K562 (cell line): Measurements from ENCODE around the gene GFOD1. TPM values are rescaled to one million over a fixed set of nuclear protein-coding genes. Genes with fewer than 3 reads are reported as not detected.
A peak's percentile ranks its signal among the peaks of the same experiment; 100 is the strongest.

Experiments used
- CHD2 ChIP-seq: IDR thresholded peaks from 2 replicates; pipeline ENCODE4 v1.6.1; 2011; ENCODE audit warnings: low read depth, low read length
- ESRRA ChIP-seq: fragments of 450-650 bp; IDR thresholded peaks from 2 replicates; pipeline ENCODE4 v1.6.1; 2014; ENCODE audit warnings: low read depth, mild to moderate bottlenecking, moderate library complexity, borderline replicate concordance
- HDAC6 ChIP-seq: IDR thresholded peaks from 2 replicates; pipeline ENCODE4 v1.6.1; 2012; ENCODE audit warnings: low read depth, mild to moderate bottlenecking, control low read depth, inconsistent platforms, low read length, moderate library complexity
- JUN ChIP-seq, 2 experiments: sonication (generic) in 1 of 2; formaldehyde crosslinking in 1 of 2; IDR thresholded peaks; 2 replicates each; pipeline versions ENCODE4 v1.6.1 to v1.8.0; 2012 to 2022; ENCODE audit warnings: borderline replicate concordance in 2 of 2, mild to moderate bottlenecking in 2 of 2, improper control_type of control experiment in 1 of 2, low read depth in 1 of 2, low read length in 1 of 2, missing genetic modification reagents in 1 of 2
- KDM2B ChIP-seq: fragments of 250-450 bp; sonication (Bioruptor Pico); IDR thresholded peaks from 2 replicates; pipeline ENCODE4 v1.8.0; 2021; ENCODE audit warnings: mild to moderate bottlenecking, moderate library complexity
- MTA2 ChIP-seq: fragments of 450-650 bp; IDR thresholded peaks from 2 replicates; pipeline ENCODE4 v1.6.1; 2016; ENCODE audit warnings: low read depth
- MYC ChIP-seq, 2 experiments: fragments of 250-450 bp in 1 of 2; sonication (Bioruptor Pico) in 1 of 2; IDR thresholded peaks; 2 replicates each; pipeline versions ENCODE4 v1.5.1 to v1.6.1; 2012 to 2021; ENCODE audit warnings: low read depth in 2 of 2, borderline replicate concordance in 1 of 2, improper control_type of control experiment in 1 of 2, low read length in 1 of 2, mild to moderate bottlenecking in 1 of 2, moderate library complexity in 1 of 2
- PRPF4 ChIP-seq: fragments of 200-400 bp; formaldehyde crosslinking; IDR thresholded peaks from one replicate; pipeline ENCODE4 v1.6.1; 2017; ENCODE audit warnings: low read length, low read depth, mild to moderate bottlenecking; ENCODE audit not compliant: insufficient read depth, poor library complexity, severe bottlenecking
- ZFX ChIP-seq: sonication (generic); formaldehyde crosslinking; IDR thresholded peaks from 2 replicates; pipeline ENCODE4 v1.8.0; 2022; ENCODE audit warnings: mild to moderate bottlenecking, missing genetic modification reagents, moderate library complexity
- ZNF143 ChIP-seq: sonication (generic); formaldehyde crosslinking; IDR thresholded peaks from 2 replicates; pipeline ENCODE4 v1.9.0; 2022; ENCODE audit warnings: mild to moderate bottlenecking, missing genetic modification reagents
- ZNF551 ChIP-seq: fragments of 250-450 bp; sonication (Bioruptor Pico); IDR thresholded peaks from 2 replicates; pipeline ENCODE4 v1.5.0; 2021; ENCODE audit warnings: mild to moderate bottlenecking, moderate library complexity
- polyA plus RNA-seq, 8 experiments: library from polyadenylated mRNA; depleted of rRNA in 4 of 8; stranded (reverse) in 5 of 8; unstranded in 3 of 8; fragments of >200 nt; fragmentation: Nextera tagmentation in 2 of 8; fragmentation: Illumina TruSeq in 1 of 8; extraction: Ambion mirVana in 2 of 8; extraction: Trizol in 1 of 8; gene quantifications; 2 replicates each; pipeline versions ENCODE4 v1.2.1 to v1.2.3, GENCODE V29; 2011 to 2014; ENCODE audit warnings: inconsistent platforms in 1 of 8, missing spikeins in 1 of 8
- total RNA-seq, 7 experiments: library from RNA; depleted of rRNA in 6 of 7; stranded (reverse); fragments of >200 nt in 6 of 7; fragmentation: Illumina TruSeq in 2 of 7; extraction: Trizol in 2 of 7; gene quantifications; 2 replicates each; pipeline versions ENCODE4 v1.2.1 to v1.2.3, GENCODE V29; 2011 to 2021; ENCODE audit warnings: low replicate concordance in 1 of 7
- TF ChIP-seq, protein P1 (sequence below): fragments of 450-650 bp; conservative IDR thresholded peaks from 2 replicates; pipeline ENCODE4 v1.6.1; 2016; ENCODE audit warnings: missing genetic modification characterization, low read depth, mild to moderate bottlenecking, control low read depth, missing compliant biosample characterization
- TF ChIP-seq, protein P2 (sequence below): sonication (generic); formaldehyde crosslinking; IDR thresholded peaks from 2 replicates; pipeline ENCODE4 v1.8.0; 2022; ENCODE audit warnings: mild to moderate bottlenecking, low read depth, missing genetic modification reagents
- TF ChIP-seq, protein P3 (sequence below): sonication (generic); formaldehyde crosslinking; IDR thresholded peaks from 2 replicates; pipeline ENCODE4 v1.8.1; 2022; ENCODE audit warnings: missing genetic modification reagents
- TF ChIP-seq, protein P4 (sequence below): sonication (generic); formaldehyde crosslinking; IDR thresholded peaks from 2 replicates; pipeline ENCODE4 v1.9.0; 2022; ENCODE audit warnings: mild to moderate bottlenecking, missing genetic modification reagents
- TF ChIP-seq, protein P5 (sequence below): fragments of 150-350 bp; IDR thresholded peaks from 2 replicates; pipeline ENCODE4 v1.6.1; 2014; ENCODE audit warnings: low read depth, mild to moderate bottlenecking, low read length, borderline replicate concordance

GFOD1 gene
- total and polyA plus RNA-seq, 9 of the 15 experiments (the other 6 are each of a cell fraction or from before 2014, with no cell fraction given): 3.8 to 12.0 (median 8.2) TPM

DNA sequence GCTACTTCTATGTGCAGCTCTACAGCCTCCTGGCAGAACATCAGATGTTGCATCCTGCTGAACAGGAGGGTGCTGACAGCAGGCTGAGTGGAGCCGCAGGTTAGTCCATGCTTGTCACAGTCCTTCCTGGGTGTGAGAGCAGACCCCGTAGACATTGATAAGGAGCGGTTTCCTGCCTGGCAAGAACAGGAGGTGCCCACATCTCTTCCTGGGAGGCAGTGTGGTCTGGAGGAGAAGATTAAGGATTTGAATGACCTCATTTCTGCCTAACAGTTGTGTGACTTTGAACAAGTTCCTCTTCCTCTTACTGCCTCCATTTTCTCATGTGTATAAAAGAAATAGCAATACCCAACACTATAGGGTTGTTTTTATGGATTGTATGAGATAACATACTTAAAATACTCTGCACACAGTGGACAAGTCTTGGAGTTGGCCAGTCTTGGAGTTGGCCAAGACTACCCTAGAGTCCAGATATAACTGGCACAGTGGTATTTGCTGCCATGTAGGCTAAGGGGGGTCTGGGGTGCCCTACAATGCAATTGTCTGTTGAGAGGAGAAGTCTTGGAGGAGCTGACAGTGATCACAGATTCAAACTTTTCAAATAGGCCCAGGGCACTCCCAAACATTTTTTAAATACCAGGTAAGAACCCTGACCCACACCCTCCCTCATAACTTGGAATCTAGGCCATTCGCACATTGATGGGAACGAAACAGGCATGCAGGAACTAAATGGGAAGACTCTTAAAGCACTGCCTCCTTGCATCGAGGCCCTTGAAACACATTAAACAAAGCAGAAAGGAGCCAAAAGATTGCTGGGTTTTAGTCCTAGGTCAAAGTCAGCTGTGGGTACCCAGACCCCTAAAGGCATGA, 126.5 kb downstream of the GFOD1 start (continued):
- TF ChIP-seq, protein P1, sequence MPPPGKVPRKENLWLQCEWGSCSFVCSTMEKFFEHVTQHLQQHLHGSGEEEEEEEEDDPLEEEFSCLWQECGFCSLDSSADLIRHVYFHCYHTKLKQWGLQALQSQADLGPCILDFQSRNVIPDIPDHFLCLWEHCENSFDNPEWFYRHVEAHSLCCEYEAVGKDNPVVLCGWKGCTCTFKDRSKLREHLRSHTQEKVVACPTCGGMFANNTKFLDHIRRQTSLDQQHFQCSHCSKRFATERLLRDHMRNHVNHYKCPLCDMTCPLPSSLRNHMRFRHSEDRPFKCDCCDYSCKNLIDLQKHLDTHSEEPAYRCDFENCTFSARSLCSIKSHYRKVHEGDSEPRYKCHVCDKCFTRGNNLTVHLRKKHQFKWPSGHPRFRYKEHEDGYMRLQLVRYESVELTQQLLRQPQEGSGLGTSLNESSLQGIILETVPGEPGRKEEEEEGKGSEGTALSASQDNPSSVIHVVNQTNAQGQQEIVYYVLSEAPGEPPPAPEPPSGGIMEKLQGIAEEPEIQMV: no peak
- TF ChIP-seq, protein P2, sequence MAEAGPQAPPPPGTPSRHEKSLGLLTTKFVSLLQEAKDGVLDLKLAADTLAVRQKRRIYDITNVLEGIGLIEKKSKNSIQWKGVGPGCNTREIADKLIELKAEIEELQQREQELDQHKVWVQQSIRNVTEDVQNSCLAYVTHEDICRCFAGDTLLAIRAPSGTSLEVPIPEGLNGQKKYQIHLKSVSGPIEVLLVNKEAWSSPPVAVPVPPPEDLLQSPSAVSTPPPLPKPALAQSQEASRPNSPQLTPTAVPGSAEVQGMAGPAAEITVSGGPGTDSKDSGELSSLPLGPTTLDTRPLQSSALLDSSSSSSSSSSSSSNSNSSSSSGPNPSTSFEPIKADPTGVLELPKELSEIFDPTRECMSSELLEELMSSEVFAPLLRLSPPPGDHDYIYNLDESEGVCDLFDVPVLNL: no peak
- TF ChIP-seq HDAC6: no peak
- TF ChIP-seq KDM2B: no peak
- TF ChIP-seq, protein P3, sequence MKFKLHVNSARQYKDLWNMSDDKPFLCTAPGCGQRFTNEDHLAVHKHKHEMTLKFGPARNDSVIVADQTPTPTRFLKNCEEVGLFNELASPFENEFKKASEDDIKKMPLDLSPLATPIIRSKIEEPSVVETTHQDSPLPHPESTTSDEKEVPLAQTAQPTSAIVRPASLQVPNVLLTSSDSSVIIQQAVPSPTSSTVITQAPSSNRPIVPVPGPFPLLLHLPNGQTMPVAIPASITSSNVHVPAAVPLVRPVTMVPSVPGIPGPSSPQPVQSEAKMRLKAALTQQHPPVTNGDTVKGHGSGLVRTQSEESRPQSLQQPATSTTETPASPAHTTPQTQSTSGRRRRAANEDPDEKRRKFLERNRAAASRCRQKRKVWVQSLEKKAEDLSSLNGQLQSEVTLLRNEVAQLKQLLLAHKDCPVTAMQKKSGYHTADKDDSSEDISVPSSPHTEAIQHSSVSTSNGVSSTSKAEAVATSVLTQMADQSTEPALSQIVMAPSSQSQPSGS (CRISPR knock-in tag): peak; percentile 49; the same call in 1 of the 2 replicates
- TF ChIP-seq MYC (IDR thresholded peaks at IDR 0.05; ENCODE audit: low read depth, low read length): no peak
- no peak for TF ChIP-seq MYC (CRISPR knock-in tag; IDR thresholded peaks at IDR 0.05; ENCODE audit: borderline replicate concordance, low read depth)
- TF ChIP-seq, protein P4, sequence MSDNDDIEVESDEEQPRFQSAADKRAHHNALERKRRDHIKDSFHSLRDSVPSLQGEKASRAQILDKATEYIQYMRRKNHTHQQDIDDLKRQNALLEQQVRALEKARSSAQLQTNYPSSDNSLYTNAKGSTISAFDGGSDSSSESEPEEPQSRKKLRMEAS (CRISPR knock-in tag): peak; percentile 79
- TF ChIP-seq MTA2: no peak
- TF ChIP-seq CHD2: no peak
- TF ChIP-seq PRPF4: no peak
- TF ChIP-seq, protein P5, sequence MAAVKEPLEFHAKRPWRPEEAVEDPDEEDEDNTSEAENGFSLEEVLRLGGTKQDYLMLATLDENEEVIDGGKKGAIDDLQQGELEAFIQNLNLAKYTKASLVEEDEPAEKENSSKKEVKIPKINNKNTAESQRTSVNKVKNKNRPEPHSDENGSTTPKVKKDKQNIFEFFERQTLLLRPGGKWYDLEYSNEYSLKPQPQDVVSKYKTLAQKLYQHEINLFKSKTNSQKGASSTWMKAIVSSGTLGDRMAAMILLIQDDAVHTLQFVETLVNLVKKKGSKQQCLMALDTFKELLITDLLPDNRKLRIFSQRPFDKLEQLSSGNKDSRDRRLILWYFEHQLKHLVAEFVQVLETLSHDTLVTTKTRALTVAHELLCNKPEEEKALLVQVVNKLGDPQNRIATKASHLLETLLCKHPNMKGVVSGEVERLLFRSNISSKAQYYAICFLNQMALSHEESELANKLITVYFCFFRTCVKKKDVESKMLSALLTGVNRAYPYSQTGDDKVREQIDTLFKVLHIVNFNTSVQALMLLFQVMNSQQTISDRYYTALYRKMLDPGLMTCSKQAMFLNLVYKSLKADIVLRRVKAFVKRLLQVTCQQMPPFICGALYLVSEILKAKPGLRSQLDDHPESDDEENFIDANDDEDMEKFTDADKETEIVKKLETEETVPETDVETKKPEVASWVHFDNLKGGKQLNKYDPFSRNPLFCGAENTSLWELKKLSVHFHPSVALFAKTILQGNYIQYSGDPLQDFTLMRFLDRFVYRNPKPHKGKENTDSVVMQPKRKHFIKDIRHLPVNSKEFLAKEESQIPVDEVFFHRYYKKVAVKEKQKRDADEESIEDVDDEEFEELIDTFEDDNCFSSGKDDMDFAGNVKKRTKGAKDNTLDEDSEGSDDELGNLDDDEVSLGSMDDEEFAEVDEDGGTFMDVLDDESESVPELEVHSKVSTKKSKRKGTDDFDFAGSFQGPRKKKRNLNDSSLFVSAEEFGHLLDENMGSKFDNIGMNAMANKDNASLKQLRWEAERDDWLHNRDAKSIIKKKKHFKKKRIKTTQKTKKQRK: no peak
- TF ChIP-seq ZFX (CRISPR knock-in tag): no peak
- no peak for TF ChIP-seq ZNF143 (CRISPR knock-in tag)
- no peak for TF ChIP-seq ESRRA
- peak; percentile 58 for TF ChIP-seq JUN (IDR thresholded peaks at IDR 0.05; ENCODE audit: borderline replicate concordance, low read depth, low read length)
- TF ChIP-seq JUN (CRISPR knock-in tag; IDR thresholded peaks at IDR 0.05; ENCODE audit: borderline replicate concordance): peak; percentile 57; the same call in 1 of the 2 replicates
- TF ChIP-seq ZNF551 (CRISPR knock-in tag): no peak
